NCI-H748 treated with DMSO at 0.1 percent for 48 hours (cell line): ENCODE data around the gene MORN5.
A peak's percentile ranks its signal among the peaks of the same experiment; 100 is the strongest.

Experiments used
- DNase-seq: peaks from one replicate; lab custom pipeline; 2025; lab: John Stamatoyannopoulos, UW

Gene MORN5

GRCh38 chr9:122124528-122124927, 35.2 kb upstream of the MORN5 start:
- DNase-seq = no peak

- DNase-seq = peak; percentile 57
These were observed 34.6 kb upstream of the MORN5 start for GRCh38 chr9:122125158-122125508.

- DNase-seq = no peak
These were observed 34.0 kb upstream of the MORN5 start for GRCh38 chr9:122125509-122126330.

- no peak for DNase-seq
These were observed 33.1 kb upstream of the MORN5 start for GRCh38 chr9:122126331-122127261.

- DNase-seq = no peak
These were observed 32.3 kb upstream of the MORN5 start for GRCh38 chr9:122127396-122127798.

- no peak for DNase-seq
These were observed 31.4 kb upstream of the MORN5 start for GRCh38 chr9:122128007-122128968.

GRCh38 chr9:122128969-122129343, 30.8 kb upstream of the MORN5 start:
- DNase-seq = no peak

GRCh38 chr9:122129969-122130368, 29.7 kb upstream of the MORN5 start:
- DNase-seq = no peak

- no peak for DNase-seq
These were observed 28.9 kb upstream of the MORN5 start for GRCh38 chr9:122130837-122131236.

- DNase-seq = peak; percentile 3
These were observed 28.2 kb upstream of the MORN5 start for GRCh38 chr9:122131401-122132001.

- no peak for DNase-seq
These were observed 27.2 kb upstream of the MORN5 start for GRCh38 chr9:122132539-122132938.

GRCh38 chr9:122133263-122133983, 26.3 kb upstream of the MORN5 start:
- DNase-seq = no peak

- no peak for DNase-seq
These were observed 25.6 kb upstream of the MORN5 start for GRCh38 chr9:122133984-122134535.

- DNase-seq = no peak
These were observed 24.7 kb upstream of the MORN5 start for GRCh38 chr9:122134822-122135528.

GRCh38 chr9:122135529-122135859, 24.2 kb upstream of the MORN5 start:
- DNase-seq = no peak

GRCh38 chr9:122138560-122139268, 21.0 kb upstream of the MORN5 start:
- DNase-seq = no peak

- DNase-seq = no peak
These were observed 19.1 kb upstream of the MORN5 start for GRCh38 chr9:122140368-122141193.

- no peak for DNase-seq
These were observed 18.0 kb upstream of the MORN5 start for GRCh38 chr9:122141671-122142070.
